ENCODE data around the gene PRRT3. TPM values are rescaled to one million over a fixed set of nuclear protein-coding genes. Genes with fewer than 3 reads are reported as not detected.

The PRRT3 gene
- total and polyA plus RNA-seq, 10 donors: 0.65 to 2.4 (median 1.8) TPM

DNA sequence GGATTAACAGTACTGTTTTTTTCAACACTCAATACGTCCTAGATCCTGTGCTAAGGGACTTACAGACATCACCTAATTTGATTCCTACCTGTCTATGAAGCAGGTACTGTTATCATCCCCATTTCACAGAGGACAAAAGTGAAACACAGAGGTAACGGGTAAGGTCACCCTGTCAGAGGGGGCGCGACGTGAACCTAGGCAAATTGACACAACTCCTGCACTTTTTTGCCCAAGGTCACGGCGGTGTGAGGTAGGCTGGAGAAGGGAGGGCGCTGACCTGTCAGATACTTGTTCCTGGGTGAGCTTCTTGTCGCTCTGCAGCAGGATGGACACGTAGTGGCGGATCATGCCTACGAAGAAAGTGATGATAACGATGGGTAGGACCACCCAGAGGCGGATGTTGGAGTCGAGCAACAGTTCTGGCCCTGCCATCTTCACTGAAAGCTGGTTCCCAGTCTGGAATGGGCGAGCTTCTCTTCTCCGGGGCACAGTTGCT, 34.1 kb upstream of the PRRT3 start:
- peak overlapping the region; percentile 46 to 92 (median 87) for H3K27ac ChIP-seq
- intact Hi-C loops (cut with DNase I; ENCODE audit: low total_unique reads): no loop called here
- 1 to 3% (median 1%) methylated on average over 9 to 17 of the region's 17 CpGs for WGBS, 5 donors
- H3K4me1 ChIP-seq: peaks cover 21 to 68% (median 48%) of the 10 kb centered on the region in 6 donors
- H3K27me3 ChIP-seq (replicated peaks in 1 of 7): no peaks in the 10 kb centered on the region
- H3K4me3 ChIP-seq: peak overlapping the region; percentile 82 to 98 (median 95)
- no peaks in the 10 kb centered on the region for H3K9me3 ChIP-seq
- peaks cover 0 to 41% (median 4%) of the 10 kb centered on the region in 6 donors for H3K36me3 ChIP-seq
- TF ChIP-seq POLR2A (IDR thresholded peaks at IDR 0.05) (no peak), POLR2AphosphoS5 (IDR thresholded peaks at IDR 0.05) (no peak)
- TF ChIP-seq, protein P1, sequence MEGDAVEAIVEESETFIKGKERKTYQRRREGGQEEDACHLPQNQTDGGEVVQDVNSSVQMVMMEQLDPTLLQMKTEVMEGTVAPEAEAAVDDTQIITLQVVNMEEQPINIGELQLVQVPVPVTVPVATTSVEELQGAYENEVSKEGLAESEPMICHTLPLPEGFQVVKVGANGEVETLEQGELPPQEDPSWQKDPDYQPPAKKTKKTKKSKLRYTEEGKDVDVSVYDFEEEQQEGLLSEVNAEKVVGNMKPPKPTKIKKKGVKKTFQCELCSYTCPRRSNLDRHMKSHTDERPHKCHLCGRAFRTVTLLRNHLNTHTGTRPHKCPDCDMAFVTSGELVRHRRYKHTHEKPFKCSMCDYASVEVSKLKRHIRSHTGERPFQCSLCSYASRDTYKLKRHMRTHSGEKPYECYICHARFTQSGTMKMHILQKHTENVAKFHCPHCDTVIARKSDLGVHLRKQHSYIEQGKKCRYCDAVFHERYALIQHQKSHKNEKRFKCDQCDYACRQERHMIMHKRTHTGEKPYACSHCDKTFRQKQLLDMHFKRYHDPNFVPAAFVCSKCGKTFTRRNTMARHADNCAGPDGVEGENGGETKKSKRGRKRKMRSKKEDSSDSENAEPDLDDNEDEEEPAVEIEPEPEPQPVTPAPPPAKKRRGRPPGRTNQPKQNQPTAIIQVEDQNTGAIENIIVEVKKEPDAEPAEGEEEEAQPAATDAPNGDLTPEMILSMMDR (IDR thresholded peaks at IDR 0.05 in 8 of 11, conservative IDR thresholded peaks at IDR 0.05 in 3 of 11): no peak
- DNase-seq: no peak

DNA sequence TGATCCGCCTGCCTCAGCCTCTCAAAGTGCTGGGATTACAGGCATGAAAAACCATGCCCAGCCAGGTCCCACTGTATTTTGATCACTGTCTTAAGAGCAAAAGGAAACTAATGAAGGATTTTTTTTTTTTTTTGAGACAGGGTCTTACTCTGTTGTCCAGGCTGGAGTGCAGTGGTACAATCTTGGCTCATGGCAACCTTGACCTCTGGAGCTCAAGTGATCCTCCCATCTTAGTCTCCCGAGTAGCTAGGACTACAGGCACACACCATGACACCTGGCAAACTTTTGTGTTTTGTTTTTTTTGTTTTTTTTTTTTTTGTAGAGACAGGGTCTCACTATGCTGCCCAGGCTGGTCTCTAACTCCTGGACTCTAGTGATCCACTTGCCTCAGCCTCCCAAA, 28.0 kb upstream of the PRRT3 start:
- 94 to 97% (median 95%) methylated on average over 2 of the region's 2 CpGs for WGBS, 5 donors
- TF ChIP-seq POLR2A (IDR thresholded peaks at IDR 0.05) (no peak), POLR2AphosphoS5 (IDR thresholded peaks at IDR 0.05) (no peak)
- TF ChIP-seq, protein P1 (IDR thresholded peaks at IDR 0.05 in 8 of 11, conservative IDR thresholded peaks at IDR 0.05 in 3 of 11): no peak
- Histone ChIP-seq H3K4me1 (peaks cover 6 to 90% (median 41%) of the 10 kb centered on the region in 6 donors), H3K27ac (peak overlapping the region in 2 of 8 donors; percentile 43 to 79), H3K4me3 (no peak overlapping the region), H3K9me3 (no peaks in the 10 kb centered on the region), H3K36me3 (peaks cover 4 to 94% (median 29%) of the 10 kb centered on the region in 6 donors), H3K27me3 (replicated peaks in 1 of 7) (no peaks in the 10 kb centered on the region)
- no peak for DNase-seq
- intact Hi-C loops (cut with DNase I; ENCODE audit: low total_unique reads): no loop called here

DNA sequence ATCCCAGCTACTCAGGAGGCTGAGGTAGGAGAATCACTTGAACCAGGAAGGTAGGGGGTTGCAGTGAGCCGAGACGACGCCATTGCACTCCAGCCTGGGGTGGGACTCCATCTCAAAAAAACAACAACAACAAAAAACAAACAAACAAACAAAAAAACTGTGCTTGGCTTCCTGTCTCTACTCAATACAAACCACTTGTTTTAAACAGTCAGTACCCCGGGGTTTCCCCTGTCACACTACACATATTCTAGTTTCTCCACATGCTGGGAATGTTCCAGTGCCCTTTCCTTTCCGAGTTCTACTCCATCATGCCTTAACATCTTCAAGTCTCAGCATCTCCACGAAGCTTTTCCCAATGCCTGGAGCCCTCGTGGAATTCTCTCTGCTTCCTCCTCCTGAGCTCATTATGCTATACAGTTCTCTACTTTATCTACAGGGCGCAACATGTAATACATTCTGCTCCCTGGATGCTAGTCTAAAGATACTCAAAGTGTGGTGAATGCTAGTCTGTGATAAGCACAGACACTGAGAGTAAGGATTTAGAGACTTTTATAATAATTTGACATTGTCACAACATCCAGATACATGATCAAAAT, 26.6 kb upstream of the PRRT3 start:
- no peak overlapping the region for H3K4me3 ChIP-seq
- intact Hi-C loops (cut with DNase I; ENCODE audit: low total_unique reads): no loop called here
- peaks cover 0 to 76% (median 30%) of the 10 kb centered on the region in 6 donors for H3K4me1 ChIP-seq
- H3K36me3 ChIP-seq: peaks cover 10 to 95% (median 41%) of the 10 kb centered on the region in 6 donors
- no peak for DNase-seq
- no peaks in the 10 kb centered on the region for H3K27me3 ChIP-seq (replicated peaks in 1 of 7)
- TF ChIP-seq, protein P1 (IDR thresholded peaks at IDR 0.05 in 8 of 11, conservative IDR thresholded peaks at IDR 0.05 in 3 of 11): no peak
- TF ChIP-seq POLR2A (IDR thresholded peaks at IDR 0.05) (no peak), POLR2AphosphoS5 (IDR thresholded peaks at IDR 0.05) (no peak)
- peak overlapping the region in 1 of 8 donors; percentile 79 for H3K27ac ChIP-seq
- WGBS, 5 donors: 81 to 97% (median 88%) methylated on average over 8 of the region's 8 CpGs
- H3K9me3 ChIP-seq: no peaks in the 10 kb centered on the region
